ENCODE measurements around the gene GRIK1. TPM values are rescaled to one million over a fixed set of nuclear protein-coding genes. Genes with fewer than 3 reads are reported as not detected.

Gene GRIK1
- total and polyA plus RNA-seq, 4 donors, result not detected

DNA sequence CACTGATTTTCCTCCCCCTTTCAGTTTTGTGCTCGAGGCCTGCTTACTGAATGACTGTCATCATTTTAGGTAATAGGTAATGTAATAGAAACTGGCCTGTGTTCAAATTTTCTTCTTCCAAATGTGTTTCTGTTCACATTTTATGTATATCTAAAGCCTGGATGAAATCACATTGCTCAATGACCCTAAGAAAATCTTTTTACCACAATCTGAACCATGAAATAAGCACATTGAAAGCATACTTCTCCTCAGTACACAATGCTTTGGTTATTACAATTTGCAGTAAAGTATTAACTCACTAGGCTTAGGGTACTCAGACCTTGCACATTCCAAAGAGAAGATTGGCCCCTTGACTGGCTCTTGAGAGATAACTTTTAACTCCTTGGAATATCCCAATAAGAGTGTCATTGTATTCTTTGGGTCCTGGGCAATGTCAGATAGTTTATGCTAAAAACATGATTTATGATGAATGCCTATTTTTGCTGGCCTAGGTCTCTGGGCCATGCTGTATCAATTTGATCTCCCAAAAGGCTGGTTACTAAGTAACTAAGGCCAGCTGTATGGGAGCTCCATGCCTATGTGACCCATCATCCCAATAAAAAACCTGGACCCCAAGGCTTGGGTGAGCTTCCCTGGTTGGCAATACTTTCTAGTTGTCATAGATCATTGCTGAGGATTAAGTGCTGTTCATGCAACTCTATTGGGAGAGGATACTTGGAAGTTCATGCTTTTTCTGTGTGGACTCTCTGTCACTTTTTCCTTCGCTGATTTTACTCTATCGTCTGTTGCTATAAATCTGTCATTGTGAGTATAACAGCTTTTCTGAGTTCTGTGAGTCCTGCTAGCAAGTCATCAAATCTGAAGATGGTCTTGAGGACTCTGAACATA lies 293.9 kb downstream of the GRIK1 start:
- no peak overlapping the region for H3K27ac ChIP-seq (ENCODE audit: low read depth in 1 of 2, low read length in 2 of 2)
- H3K9me3 ChIP-seq (ENCODE audit: control insufficient read depth, low read length), result no peaks in the 10 kb centered on the region
- no peaks in the 10 kb centered on the region for H3K36me3 ChIP-seq (ENCODE audit: control insufficient read depth in 1 of 2, insufficient read depth in 2 of 2, low read length in 1 of 2)
- DNase-seq (no peak), ATAC-seq (ENCODE audit: low FRiP score) (no peak)
- no peaks in the 10 kb centered on the region for H3K4me1 ChIP-seq (ENCODE audit: control insufficient read depth in 1 of 2, insufficient read depth in 2 of 2, low read length in 2 of 2)
- H3K27me3 ChIP-seq (ENCODE audit: control insufficient read depth in 1 of 2, insufficient read depth in 2 of 2, low read length in 1 of 2), result no peaks in the 10 kb centered on the region
- no peak overlapping the region for H3K4me3 ChIP-seq (ENCODE audit: low read length in 2 of 2)
- intact Hi-C loops (cut with DNase I), result no loop called here
- 84 to 96% methylated on average over 3 of the region's 3 CpGs for WGBS, 2 donors

GRCh38 chr21:29643289-29643688 lies 296.5 kb downstream of the GRIK1 start:
- H3K27me3 ChIP-seq (ENCODE audit: control insufficient read depth in 1 of 2, insufficient read depth in 2 of 2, low read length in 1 of 2), result no peaks in the 10 kb centered on the region
- 87% methylated on average over 3 of the region's 3 CpGs for WGBS, 2 donors
- H3K27ac ChIP-seq (ENCODE audit: low read depth in 1 of 2, low read length in 2 of 2), result no peak overlapping the region
- no peak overlapping the region for H3K4me3 ChIP-seq (ENCODE audit: low read length in 2 of 2)
- ATAC-seq (ENCODE audit: low FRiP score) (no peak), DNase-seq (no peak)
- H3K4me1 ChIP-seq (ENCODE audit: control insufficient read depth in 1 of 2, insufficient read depth in 2 of 2, low read length in 2 of 2), result no peaks in the 10 kb centered on the region
- intact Hi-C loops (cut with DNase I), result no loop called here
- no peaks in the 10 kb centered on the region for H3K9me3 ChIP-seq (ENCODE audit: control insufficient read depth, low read length)
- no peaks in the 10 kb centered on the region for H3K36me3 ChIP-seq (ENCODE audit: control insufficient read depth in 1 of 2, insufficient read depth in 2 of 2, low read length in 1 of 2)

DNA sequence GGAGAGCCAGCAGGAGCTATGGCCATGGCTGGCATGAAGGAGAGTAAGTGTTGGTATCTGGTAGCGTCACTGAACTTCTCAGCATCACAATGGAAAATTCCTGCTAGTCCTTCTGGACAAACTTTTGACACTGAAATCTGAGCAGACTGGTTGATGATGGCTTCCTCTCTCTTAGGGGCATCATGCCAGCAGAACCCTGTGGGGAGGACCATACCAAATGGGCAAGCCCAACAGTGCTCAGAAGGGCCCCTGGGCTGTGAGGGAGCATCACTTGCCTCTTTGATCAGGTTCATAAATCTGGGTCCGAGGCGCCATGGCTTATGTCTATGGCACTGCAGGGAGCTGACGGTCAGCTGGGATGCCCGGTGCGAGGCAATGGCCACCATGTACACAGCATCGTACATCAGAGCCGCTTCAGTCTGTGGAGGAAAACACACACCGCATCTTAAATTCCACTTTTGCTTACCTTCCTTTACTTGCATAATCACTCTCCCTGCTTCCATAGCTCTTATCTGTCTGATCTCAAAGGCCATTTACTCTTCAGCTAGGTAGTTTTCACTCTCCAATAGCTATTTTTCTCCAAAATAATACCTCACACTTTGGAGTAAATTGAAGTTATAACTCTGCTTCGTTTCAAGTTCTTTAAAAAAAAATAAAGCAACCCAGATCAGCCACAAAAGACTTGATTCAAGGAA lies 297.1 kb downstream of the GRIK1 start:
- Histone ChIP-seq H3K4me3 (ENCODE audit: low read length in 2 of 2) (no peak overlapping the region), H3K27ac (ENCODE audit: low read depth in 1 of 2, low read length in 2 of 2) (no peak overlapping the region), H3K9me3 (ENCODE audit: control insufficient read depth, low read length) (no peaks in the 10 kb centered on the region), H3K4me1 (ENCODE audit: control insufficient read depth in 1 of 2, insufficient read depth in 2 of 2, low read length in 2 of 2) (no peaks in the 10 kb centered on the region), H3K36me3 (ENCODE audit: control insufficient read depth in 1 of 2, insufficient read depth in 2 of 2, low read length in 1 of 2) (no peaks in the 10 kb centered on the region), H3K27me3 (ENCODE audit: control insufficient read depth in 1 of 2, insufficient read depth in 2 of 2, low read length in 1 of 2) (no peaks in the 10 kb centered on the region)
- intact Hi-C loops (cut with DNase I), result no loop called here
- DNase-seq (no peak), ATAC-seq (ENCODE audit: low FRiP score) (no peak)
- WGBS, 2 donors, result 93 to 94% methylated on average over 10 of the region's 10 CpGs

- intact Hi-C loops (cut with DNase I), result no loop called here
- ATAC-seq (ENCODE audit: low FRiP score), result no peak
- 79 to 93% methylated on average over 7 of the region's 7 CpGs for WGBS, 2 donors
- no peak overlapping the region for H3K27ac ChIP-seq (ENCODE audit: low read depth in 1 of 2, low read length in 2 of 2)
- DNase-seq, result no peak
- no peaks in the 10 kb centered on the region for H3K27me3 ChIP-seq (ENCODE audit: control insufficient read depth in 1 of 2, insufficient read depth in 2 of 2, low read length in 1 of 2)
- no peak overlapping the region for H3K4me3 ChIP-seq (ENCODE audit: low read length in 2 of 2)
- no peaks in the 10 kb centered on the region for H3K36me3 ChIP-seq (ENCODE audit: control insufficient read depth in 1 of 2, insufficient read depth in 2 of 2, low read length in 1 of 2)
- no peaks in the 10 kb centered on the region for H3K9me3 ChIP-seq (ENCODE audit: control insufficient read depth, low read length)
- H3K4me1 ChIP-seq (ENCODE audit: control insufficient read depth in 1 of 2, insufficient read depth in 2 of 2, low read length in 2 of 2), result no peaks in the 10 kb centered on the region
Measured at GRCh38 chr21:29641635-29642550, 297.9 kb downstream of the GRIK1 start.

DNA sequence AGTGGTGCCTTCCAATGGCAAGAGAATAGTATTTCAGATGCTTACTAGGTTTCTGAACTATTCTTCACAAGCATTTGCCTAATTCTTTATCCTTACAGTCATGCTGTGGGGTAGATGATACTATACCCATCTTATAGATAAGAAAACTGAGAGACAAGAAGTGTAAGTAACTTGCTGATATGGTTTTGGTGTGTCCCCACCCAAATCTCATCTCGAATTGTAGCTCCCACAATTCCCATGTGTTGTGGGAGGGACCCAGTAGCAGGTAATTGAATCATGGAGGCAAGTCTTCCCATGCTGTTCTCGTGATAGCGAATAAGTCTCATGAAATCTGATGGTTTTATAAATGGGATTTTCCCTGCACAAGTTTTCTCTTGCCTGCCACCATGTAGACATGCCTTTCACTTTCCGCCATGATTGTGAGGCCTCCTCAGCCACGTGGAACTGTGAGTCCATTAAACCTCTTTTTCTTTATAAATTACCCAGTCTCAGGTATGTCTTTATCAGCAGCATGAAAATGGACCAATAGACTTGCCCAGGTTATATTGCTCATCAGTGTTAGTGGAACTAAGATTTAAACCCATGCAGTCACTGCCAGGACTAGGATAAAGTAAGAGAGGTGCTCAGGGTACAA lies 298.7 kb downstream of the GRIK1 start:
- no peak overlapping the region for H3K4me3 ChIP-seq (ENCODE audit: low read length in 2 of 2)
- H3K27ac ChIP-seq (ENCODE audit: low read depth in 1 of 2, low read length in 2 of 2), result no peak overlapping the region
- no peaks in the 10 kb centered on the region for H3K27me3 ChIP-seq (ENCODE audit: control insufficient read depth in 1 of 2, insufficient read depth in 2 of 2, low read length in 1 of 2)
- H3K9me3 ChIP-seq (ENCODE audit: control insufficient read depth, low read length), result no peaks in the 10 kb centered on the region
- DNase-seq, result no peak
- no peaks in the 10 kb centered on the region for H3K36me3 ChIP-seq (ENCODE audit: control insufficient read depth in 1 of 2, insufficient read depth in 2 of 2, low read length in 1 of 2)
- H3K4me1 ChIP-seq (ENCODE audit: control insufficient read depth in 1 of 2, insufficient read depth in 2 of 2, low read length in 2 of 2), result no peaks in the 10 kb centered on the region
- ATAC-seq (ENCODE audit: low FRiP score), result no peak
- WGBS, 2 donors, result 94 to 95% methylated on average over 5 of the region's 5 CpGs
- intact Hi-C loops (cut with DNase I), result no loop called here

DNA sequence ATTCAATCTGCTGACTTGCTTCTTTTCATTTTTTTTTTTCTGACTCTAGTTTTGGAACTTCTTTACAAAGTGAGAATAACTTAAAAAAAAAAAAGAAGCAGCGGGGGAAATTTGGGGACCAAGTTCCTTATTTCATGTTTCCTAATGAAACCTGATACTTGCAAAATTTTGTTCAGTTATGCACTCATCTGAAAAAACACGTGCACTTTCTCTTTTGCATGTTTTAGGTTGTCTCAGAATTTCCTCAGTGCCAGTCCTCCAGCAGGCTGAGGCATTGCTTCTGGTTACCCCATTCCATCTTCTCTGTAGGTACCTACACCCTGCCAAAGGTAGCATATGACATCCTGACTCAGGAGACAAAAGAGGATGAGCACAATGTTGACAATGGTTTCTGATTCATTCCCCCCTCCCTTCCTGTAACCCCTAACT lies 299.7 kb downstream of the GRIK1 start:
- no peak for ATAC-seq (ENCODE audit: low FRiP score)

DNA sequence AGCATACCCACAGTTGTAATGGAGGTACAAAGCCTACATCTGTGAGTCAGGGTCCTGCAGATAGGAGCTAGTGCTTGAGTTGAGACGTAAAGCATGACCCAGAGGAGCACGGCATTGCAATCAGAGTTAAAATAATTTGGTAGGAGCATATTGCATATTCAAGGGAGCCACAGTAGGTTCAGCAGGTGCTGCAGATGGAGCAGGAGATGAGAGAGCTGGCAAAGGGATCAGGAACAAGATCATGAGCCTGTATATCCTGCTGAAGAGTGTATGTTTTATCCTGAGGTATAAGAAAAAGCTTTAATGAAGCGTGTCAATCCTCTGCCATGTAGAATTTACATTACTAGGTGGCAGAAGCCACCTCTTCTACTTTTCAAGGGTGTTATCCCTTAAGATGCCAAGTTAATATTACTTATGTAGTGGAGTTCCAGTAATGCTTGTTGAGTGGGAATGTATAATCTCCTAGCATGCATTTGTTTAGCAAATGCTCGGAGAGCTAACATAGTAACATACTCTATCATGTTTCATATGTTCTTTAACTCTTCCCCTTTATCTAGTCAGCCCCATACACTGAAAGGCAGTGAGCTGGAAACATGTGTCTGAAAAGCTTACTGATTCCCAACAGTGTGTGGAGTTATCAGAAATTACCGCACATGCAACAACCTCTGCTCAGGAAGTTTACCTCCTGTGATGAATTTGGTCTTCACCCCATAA lies 300.3 kb downstream of the GRIK1 start:
- no peak for ATAC-seq (ENCODE audit: low FRiP score)
- no peaks in the 10 kb centered on the region for H3K36me3 ChIP-seq (ENCODE audit: control insufficient read depth in 1 of 2, insufficient read depth in 2 of 2, low read length in 1 of 2)
- no peaks in the 10 kb centered on the region for H3K9me3 ChIP-seq (ENCODE audit: control insufficient read depth, low read length)
- no peaks in the 10 kb centered on the region for H3K27me3 ChIP-seq (ENCODE audit: control insufficient read depth in 1 of 2, insufficient read depth in 2 of 2, low read length in 1 of 2)
- H3K4me1 ChIP-seq (ENCODE audit: control insufficient read depth in 1 of 2, insufficient read depth in 2 of 2, low read length in 2 of 2), result no peaks in the 10 kb centered on the region
- no peak overlapping the region for H3K4me3 ChIP-seq (ENCODE audit: low read length in 2 of 2)
- 86 to 90% methylated on average over 5 of the region's 5 CpGs for WGBS, 2 donors
- intact Hi-C loops (cut with DNase I), result no loop called here
- no peak overlapping the region for H3K27ac ChIP-seq (ENCODE audit: low read depth in 1 of 2, low read length in 2 of 2)
- no peak for DNase-seq

More for the DNA sequence above, 299.7 kb downstream of the GRIK1 start:
- WGBS, 2 donors, result 61% methylated on average over 2 of the region's 2 CpGs
- Histone ChIP-seq H3K9me3 (ENCODE audit: control insufficient read depth, low read length) (no peaks in the 10 kb centered on the region), H3K36me3 (ENCODE audit: control insufficient read depth in 1 of 2, insufficient read depth in 2 of 2, low read length in 1 of 2) (no peaks in the 10 kb centered on the region), H3K27ac (ENCODE audit: low read depth in 1 of 2, low read length in 2 of 2) (no peak overlapping the region), H3K4me1 (ENCODE audit: control insufficient read depth in 1 of 2, insufficient read depth in 2 of 2, low read length in 2 of 2) (no peaks in the 10 kb centered on the region), H3K4me3 (ENCODE audit: low read length in 2 of 2) (no peak overlapping the region), H3K27me3 (ENCODE audit: control insufficient read depth in 1 of 2, insufficient read depth in 2 of 2, low read length in 1 of 2) (no peaks in the 10 kb centered on the region)
- intact Hi-C loops (cut with DNase I), result no loop called here
- DNase-seq, result no peak
